Uterus (tissue), 4 donors: ENCODE data around the gene STAC. TPM values are rescaled to one million over a fixed set of nuclear protein-coding genes. Genes with fewer than 3 reads are reported as not detected.

Experiments used
- DNase-seq, 2 donors: peaks; one replicate each; pipeline ENCODE4 v3.0.0-alpha.2; 2019 to 2020
- H3K27ac ChIP-seq, 2 donors: fragments of 200-600 bp; sonication (generic); 1 replicate in 1 of 2; 2 replicates in 1 of 2; pipeline ENCODE4 v1.5.1; 2016 to 2018
- H3K27me3 ChIP-seq, 2 donors: fragments of 200-600 bp; sonication (generic); one replicate each; pipeline ENCODE4 v1.5.1; 2018 to 2019; ENCODE audit warnings: control low read depth in 1 of 2
- H3K36me3 ChIP-seq, 2 donors: fragments of 200-600 bp; sonication (generic); one replicate each; pipeline ENCODE4 v1.5.1; 2019; ENCODE audit warnings: control low read depth in 1 of 2
- H3K4me1 ChIP-seq, 2 donors: fragments of 200-600 bp; sonication (generic); one replicate each; pipeline ENCODE4 v1.5.1; 2018 to 2019; ENCODE audit warnings: control low read depth in 1 of 2
- H3K4me3 ChIP-seq, 2 donors: fragments of 200-600 bp; sonication (generic); 1 replicate in 1 of 2; 2 replicates in 1 of 2; pipeline ENCODE4 v1.5.1; 2018 to 2019; ENCODE audit warnings: mild to moderate bottlenecking in 1 of 2
- H3K9me3 ChIP-seq, 2 donors: fragments of 200-600 bp; sonication (generic); one replicate each; pipeline ENCODE4 v1.5.1; 2019; ENCODE audit warnings: control low read depth in 1 of 2
- CTCF ChIP-seq, 4 experiments: fragments of 200-600 bp in 2 of 4; fragments of 450-650 bp in 2 of 4; sonication (generic) in 2 of 4; IDR thresholded peaks; one replicate each; pipeline ENCODE4 v1.5.1; 2016 to 2019; ENCODE audit warnings: antibody characterized with exemption in 4 of 4, mild to moderate bottlenecking in 2 of 4, moderate library complexity in 1 of 4
- POLR2A ChIP-seq, 2 donors: fragments of 450-650 bp; IDR thresholded peaks; one replicate each; pipeline ENCODE4 v1.6.1; 2016; ENCODE audit warnings: antibody characterized with exemption in 2 of 2, mild to moderate bottlenecking in 1 of 2, moderate library complexity in 1 of 2
- intact Hi-C: fragments of 100-400 bp; cut with DNase I; formaldehyde crosslinking; loops from one replicate; pipeline ENCODE4 v1.15.1; 2023; ENCODE audit warnings: low total_unique reads
- total RNA-seq, 4 donors: library from RNA; depleted of rRNA in 3 of 4; stranded (reverse); fragments of >200 nt in 3 of 4; gene quantifications; one replicate each; pipeline versions ENCODE4 v1.1.0 to v1.2.4, GENCODE V29; 2014 to 2023
- donor health status: DM: yes; HTN: yes; CAD: no.

STAC gene
- total RNA-seq = 1 to 10 TPM in 2 of 4 donors, under 1 TPM in 2; under 0.01 to 3.3 (median 1.8) TPM

- Histone ChIP-seq H3K27ac (peak within 1 kb of the TSS in 1 of 2 donors; percentile 48), H3K4me3 (peak within 1 kb of the TSS; percentile 33 to 54), H3K27me3 (no peaks in the 10 kb centered on the region), H3K9me3 (no peaks in the 10 kb centered on the region), H3K4me1 (no peaks in the 10 kb centered on the region), H3K36me3 (no peaks in the 10 kb centered on the region)
- intact Hi-C loops = no loop called here
- TF ChIP-seq POLR2A (IDR thresholded peaks at IDR 0.05) (no peak), CTCF (IDR thresholded peaks at IDR 0.05) (peak in 1 of 4 experiments; percentile 7)
- peak in 1 of 2 donors; percentile 17 for DNase-seq
These were observed at the start of gene STAC for GRCh38 chr3:36380221-36381031. Gene STAC (plus strand): TSS chr3:36380504. CDS start chr3:36380644, 140 bp downstream.

- TF ChIP-seq POLR2A (IDR thresholded peaks at IDR 0.05) = no peak
- TF ChIP-seq CTCF (IDR thresholded peaks at IDR 0.05) = no peak
- no peak overlapping the region for H3K27ac ChIP-seq
- no peak for DNase-seq
These were observed 48.2 kb upstream of the STAC start for GRCh38 chr3:36332139-36332538.

GRCh38 chr3:36362216-36362615 lies 18.1 kb upstream of the STAC start:
- intact Hi-C loops = no loop called here
- Histone ChIP-seq H3K36me3 (no peaks in the 10 kb centered on the region), H3K4me1 (no peaks in the 10 kb centered on the region), H3K9me3 (no peaks in the 10 kb centered on the region), H3K27me3 (no peaks in the 10 kb centered on the region), H3K27ac (no peak overlapping the region), H3K4me3 (no peak overlapping the region)
- TF ChIP-seq POLR2A (IDR thresholded peaks at IDR 0.05) (no peak), CTCF (IDR thresholded peaks at IDR 0.05) (no peak)
- DNase-seq = no peak

More at GRCh38 chr3:36332139-36332538, 48.2 kb upstream of the STAC start:
- H3K27me3 ChIP-seq = no peaks in the 10 kb centered on the region
- no peaks in the 10 kb centered on the region for H3K36me3 ChIP-seq
- H3K4me3 ChIP-seq = no peak overlapping the region
- no peaks in the 10 kb centered on the region for H3K4me1 ChIP-seq
- no peaks in the 10 kb centered on the region for H3K9me3 ChIP-seq
- intact Hi-C loops = no loop called here

GRCh38 chr3:36362973-36363372 lies 17.3 kb upstream of the STAC start:
- H3K4me1 ChIP-seq = no peaks in the 10 kb centered on the region
- intact Hi-C loops = no loop called here
- TF ChIP-seq CTCF (IDR thresholded peaks at IDR 0.05) = no peak
- H3K4me3 ChIP-seq = no peak overlapping the region
- H3K36me3 ChIP-seq = no peaks in the 10 kb centered on the region
- H3K27me3 ChIP-seq = no peaks in the 10 kb centered on the region
- no peaks in the 10 kb centered on the region for H3K9me3 ChIP-seq
- DNase-seq = no peak
- H3K27ac ChIP-seq = no peak overlapping the region

- Histone ChIP-seq H3K27ac (no peak overlapping the region), H3K27me3 (no peaks in the 10 kb centered on the region), H3K36me3 (no peaks in the 10 kb centered on the region), H3K4me1 (no peaks in the 10 kb centered on the region), H3K4me3 (no peak overlapping the region), H3K9me3 (no peaks in the 10 kb centered on the region)
- intact Hi-C loops = no loop called here
- TF ChIP-seq POLR2A (IDR thresholded peaks at IDR 0.05) (no peak), CTCF (IDR thresholded peaks at IDR 0.05) (no peak)
- DNase-seq = no peak
These were observed 16.0 kb upstream of the STAC start for GRCh38 chr3:36364260-36364659.
